GM19023 (cell line): ENCODE measurements around the gene CD86.

Experiments
- ATAC-seq: cut with Tn5 transposase; IDR thresholded peaks from one replicate; pipeline ENCODE4 v1.9.1; 2021; ENCODE audit warnings: mild to moderate bottlenecking, moderate library complexity; ENCODE audit not compliant: unreplicated experiment

Gene CD86

DNA sequence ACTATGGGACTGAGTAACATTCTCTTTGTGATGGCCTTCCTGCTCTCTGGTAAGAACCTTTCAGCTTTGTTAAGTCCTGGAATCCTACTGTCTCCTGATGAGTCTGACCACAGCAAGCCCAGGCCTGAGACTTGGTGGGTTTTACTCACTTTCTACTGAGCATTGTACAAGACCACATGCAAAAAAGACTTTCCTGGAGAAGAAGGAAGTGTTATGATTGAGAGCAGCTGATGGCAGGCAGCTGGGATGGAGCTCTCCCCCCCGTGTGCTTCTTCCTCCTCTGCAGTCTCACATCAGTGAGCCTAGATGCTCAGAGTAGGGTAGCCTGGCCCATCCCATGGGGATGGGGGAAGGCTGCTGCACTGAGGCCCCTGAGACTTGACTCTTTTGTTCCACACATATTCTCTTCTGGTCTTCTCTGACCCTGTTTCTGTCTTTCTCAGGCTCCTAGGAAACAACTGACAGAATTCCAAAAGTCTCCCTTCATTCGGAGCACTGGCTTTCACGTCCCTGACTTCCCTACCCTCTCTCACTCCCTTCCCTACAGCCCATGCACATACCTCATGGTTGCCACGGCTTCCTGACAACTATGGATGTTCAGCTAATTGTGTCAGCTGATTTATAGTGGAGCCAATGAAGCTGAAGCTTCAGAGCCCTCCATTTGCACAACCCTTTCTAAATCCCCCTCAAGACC, 36.6 kb downstream of the CD86 start:
- ATAC-seq, result peak; percentile 43

DNA sequence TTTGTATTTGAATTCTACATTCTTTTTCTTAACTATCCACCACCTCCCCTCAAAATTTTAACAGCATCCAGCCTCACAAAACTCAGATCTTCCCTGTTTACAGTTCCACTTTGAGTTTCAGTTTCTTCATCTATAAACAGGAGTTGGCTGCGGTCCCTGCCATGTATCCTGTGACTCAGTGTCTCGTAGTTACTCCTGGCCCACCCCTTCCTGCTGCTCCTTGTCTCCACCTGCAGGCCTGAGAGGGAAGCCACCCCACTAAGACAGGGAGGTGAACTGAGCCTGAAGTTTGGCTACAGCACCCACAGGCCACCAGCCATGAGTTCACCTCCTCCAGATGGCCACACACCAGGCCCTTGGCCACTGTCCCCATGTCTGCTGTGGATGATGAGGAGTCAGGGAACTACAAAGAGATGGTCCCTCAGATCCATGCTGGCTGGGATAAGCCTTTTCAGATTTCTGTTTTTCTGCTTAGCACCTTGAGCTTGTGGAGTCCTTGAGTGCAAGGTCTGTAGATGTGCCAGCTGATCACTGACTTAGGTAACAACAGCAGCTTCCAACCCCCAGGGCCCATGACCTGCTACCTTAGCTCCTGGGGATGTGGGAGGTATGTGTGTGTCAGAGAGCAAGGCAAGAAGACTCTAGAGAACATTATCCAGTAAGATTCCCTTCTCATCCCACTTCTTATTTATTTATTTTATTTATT, 37.5 kb downstream of the CD86 start:
- no peak for ATAC-seq

DNA sequence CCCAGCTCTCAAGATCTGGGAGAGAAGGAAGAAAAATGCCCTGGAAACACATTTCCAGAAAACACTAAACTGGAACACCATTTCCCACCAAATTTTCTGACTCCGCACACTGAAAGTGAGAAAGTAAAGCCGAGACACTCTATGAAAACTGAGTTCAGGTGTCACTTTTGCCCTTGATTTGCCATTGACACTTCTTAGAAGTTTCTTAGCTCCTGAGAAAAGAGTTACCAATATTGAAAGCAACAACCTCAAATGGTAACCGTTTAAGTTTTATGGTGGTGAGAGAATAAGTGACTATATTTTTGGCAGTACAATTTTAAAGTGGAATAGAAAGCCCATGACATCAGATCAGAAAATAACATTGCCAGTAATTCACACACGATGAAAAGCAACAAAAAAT, 39.0 kb downstream of the CD86 start:
- ATAC-seq, result peak; percentile 40

DNA sequence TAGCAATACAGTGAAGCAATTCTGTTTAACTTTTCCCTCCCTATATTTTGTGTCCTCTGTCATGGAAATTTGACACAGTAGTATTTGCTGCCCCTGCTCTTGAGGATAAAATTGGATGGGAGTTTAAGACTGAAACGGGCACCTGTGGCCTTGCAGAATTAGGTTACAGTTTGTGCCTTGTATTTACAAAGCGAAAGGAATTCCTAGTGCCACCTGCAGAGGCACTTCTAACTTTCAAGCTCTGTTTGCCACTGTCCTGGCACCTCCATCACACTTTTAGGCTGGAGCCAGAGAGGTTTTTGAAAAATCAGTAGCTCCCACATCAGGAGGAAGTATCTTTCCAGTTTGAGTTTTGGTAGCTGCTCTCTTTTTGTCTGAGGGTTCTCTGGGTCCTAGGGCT, 39.5 kb downstream of the CD86 start:
- ATAC-seq, result no peak

DNA sequence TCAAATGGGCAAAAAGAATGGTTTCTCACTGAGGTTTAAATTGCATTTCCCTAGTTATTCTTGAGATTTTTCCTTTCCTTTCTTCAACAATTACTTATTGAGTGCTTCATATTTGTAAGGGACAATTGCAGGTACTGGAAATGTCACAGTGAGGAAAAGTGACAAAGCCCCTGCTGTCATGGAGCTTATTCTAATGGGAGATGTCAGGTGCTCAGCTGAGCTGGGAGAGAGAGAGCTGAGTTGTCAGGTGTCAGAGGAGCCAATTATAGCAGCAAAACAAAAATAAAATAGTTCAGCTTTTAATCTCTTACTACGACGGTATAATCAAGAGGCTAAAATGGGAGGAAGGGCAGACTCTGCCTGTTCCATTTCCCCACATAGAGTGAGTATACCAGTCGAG, 42.0 kb downstream of the CD86 start:
- ATAC-seq, result no peak

DNA sequence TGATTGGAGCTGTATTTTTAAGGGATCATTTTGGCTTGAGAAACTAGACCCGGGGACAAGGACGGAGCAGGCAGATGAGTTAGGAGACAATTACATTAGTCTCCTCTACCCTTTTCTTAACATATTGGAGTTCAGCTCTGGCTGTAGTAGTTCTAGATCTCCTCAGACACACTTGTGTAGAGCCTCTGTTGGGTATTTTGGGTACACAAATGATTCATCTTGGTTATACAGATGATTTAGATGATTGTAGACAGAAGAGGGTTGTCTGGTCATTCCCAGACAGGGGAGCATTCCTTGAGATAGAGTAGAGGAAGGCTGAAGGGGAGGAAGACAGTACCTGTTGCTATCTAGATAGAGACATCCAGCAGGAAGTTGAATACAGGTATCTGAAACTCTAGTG, 43.4 kb downstream of the CD86 start:
- ATAC-seq, result no peak

DNA sequence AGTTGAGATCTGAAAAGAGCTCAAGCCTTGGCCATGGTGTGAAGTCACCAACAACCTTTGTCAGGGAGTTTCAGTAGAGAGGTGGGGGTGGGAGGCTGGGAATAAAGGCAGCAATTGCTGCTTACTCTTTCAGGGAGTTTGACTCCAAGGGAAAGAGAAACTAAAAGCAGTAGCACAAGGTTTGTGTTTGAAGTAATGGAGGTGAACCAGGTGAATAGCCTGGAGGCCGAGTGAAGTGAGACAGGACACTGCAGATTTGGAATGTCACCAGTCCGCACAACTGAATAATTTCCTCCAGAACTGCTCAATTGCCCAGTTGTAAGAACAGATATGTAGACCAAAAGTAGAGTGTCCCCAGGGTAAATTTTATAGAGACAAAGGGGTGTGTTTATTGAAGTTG, 44.1 kb downstream of the CD86 start:
- ATAC-seq, result no peak

DNA sequence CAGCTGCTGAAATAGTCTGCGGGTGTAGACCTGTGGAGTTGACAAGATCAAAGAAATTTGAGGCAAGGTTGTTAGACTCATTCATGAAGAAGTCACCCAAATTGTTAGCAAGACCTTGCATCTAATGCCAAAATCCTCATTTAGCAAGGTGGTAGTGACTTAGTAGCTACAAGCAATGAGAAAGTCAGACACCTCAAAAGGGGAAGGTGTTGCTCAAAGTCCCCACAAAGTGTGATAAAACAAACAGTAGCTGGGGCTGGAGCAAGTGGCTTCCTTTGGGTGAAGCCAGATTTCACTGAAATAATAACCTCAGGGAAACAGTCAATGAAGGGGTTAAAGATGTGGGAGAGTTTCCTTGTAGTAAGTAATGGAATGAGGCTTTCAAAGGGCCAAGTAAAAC, 44.9 kb downstream of the CD86 start:
- no peak for ATAC-seq

DNA sequence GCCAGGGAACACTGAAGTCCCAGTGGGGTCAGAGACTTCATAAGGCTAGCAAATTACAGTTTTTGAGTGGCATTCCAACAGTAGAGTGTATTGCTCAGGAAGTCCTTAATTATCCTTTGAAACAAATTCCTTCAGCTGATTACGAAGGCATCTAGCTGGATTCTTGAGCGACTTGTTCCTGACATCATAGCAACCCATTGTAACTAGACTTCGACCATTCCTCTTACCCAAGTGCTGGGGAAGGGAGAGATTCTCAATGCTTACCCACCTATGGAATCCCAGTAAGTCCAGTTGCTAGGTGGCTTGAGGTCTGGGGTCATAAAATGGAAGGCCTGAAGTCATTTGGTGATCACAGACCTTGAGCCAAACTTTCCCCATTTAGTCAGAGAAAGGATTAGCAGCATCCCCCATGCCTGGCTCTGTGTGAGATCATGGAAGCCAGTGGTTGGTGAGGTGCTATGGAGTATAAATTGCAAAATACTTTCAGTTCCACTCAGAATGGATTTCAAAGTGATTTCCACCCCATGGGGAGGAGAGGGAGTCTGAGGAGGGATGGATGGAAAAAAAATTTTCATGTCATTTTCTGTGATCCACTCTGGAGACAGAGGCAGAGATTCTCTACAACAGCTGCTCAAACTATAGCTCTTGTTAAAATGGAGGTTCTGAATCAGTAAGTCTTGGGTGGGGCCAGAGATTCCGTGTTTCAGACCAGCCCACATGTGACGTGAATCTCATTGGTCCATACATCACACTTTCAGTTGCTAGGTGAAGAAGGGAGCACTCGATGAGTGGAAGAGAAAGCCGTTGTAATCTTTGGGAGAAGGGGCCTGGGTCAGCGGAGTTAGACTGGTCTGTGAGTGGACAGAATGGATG, 45.7 kb downstream of the CD86 start:
- peak; percentile 29 for ATAC-seq

DNA sequence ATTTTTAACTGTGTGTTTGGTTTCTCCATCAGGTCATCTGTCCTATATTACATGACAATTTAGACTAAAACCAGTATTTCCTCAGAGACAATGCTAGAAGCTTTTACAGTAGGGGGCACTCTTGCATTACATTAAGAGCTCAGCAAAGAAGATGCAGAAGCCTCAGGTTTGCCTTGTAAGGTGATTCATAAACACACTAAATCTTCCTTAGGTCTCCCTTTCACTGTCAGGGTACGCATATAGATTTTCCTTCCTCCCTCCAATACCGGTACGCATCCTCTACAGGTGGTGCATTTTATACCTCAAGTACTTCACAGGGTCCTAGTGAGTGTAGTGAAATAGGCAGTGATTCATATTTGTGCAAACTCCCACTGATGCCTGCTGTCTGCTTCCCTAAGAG, 46.5 kb downstream of the CD86 start:
- ATAC-seq, result peak; percentile 38

DNA sequence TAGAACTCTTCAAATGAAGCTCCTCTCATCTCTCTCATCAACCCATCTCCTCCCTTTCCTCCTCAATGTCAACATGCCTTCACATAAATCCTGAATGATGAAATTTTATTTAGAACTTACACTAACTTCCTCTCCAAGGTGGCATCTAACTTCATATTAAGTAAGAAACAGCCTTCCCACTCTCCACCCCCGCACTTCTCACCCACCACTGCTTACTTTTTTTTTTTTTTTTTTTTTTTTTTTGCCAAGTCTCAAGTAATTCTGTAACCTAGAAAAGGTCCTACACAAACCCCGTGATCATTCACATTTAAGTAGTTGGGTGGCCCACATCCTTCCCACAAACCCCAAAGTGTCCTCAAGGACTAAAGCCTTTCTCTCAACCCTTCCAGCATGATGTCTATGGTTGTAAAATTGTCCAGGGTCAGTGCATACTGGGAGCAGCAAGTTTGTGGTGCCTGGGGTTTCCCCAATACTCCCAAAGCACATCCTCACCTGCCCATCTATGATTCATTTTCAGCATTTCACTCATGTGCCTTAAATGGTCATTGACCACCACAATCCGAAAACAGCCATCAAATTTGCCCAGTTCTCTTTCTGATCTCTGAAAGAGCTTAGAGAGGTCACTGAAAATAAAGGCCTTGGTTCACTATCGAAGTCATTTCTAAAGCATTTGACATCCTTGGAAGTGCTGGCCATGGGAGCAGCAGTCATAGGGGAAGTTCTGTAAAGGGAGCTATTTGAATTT, 47.2 kb downstream of the CD86 start:
- ATAC-seq, result peak; percentile 45

DNA sequence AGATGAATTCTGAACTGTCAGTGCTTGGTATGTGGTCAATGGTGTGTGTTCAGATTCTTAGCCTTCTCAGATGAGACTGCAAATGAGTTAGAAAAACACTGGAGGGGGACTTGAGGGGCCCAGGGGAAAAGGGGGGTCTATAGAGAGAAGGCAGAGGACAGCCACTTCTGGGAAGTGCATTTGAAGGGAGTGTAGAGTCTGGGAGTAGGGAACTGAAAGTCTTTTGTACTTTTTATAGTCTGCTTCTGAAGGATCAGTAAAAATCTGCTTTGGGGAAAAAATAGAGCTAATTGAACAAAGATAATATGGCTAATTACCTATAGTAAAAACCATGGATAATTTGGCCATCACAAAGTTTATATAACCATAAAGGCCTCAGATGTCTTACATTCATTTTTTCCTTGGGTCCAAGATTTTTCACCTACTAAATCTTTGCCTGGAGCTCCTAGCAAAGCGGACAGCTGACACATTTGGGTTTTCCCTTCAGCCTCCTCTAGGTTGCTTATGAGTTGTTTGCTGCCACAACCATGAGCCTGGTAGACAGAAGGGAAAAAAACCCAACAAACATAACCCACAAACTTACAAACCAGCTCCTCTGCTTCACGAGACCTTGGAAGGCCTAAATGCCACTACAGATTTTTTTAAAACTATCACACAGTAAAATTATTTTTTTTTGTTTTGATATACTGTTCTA, 48.8 kb downstream of the CD86 start:
- ATAC-seq, result no peak

DNA sequence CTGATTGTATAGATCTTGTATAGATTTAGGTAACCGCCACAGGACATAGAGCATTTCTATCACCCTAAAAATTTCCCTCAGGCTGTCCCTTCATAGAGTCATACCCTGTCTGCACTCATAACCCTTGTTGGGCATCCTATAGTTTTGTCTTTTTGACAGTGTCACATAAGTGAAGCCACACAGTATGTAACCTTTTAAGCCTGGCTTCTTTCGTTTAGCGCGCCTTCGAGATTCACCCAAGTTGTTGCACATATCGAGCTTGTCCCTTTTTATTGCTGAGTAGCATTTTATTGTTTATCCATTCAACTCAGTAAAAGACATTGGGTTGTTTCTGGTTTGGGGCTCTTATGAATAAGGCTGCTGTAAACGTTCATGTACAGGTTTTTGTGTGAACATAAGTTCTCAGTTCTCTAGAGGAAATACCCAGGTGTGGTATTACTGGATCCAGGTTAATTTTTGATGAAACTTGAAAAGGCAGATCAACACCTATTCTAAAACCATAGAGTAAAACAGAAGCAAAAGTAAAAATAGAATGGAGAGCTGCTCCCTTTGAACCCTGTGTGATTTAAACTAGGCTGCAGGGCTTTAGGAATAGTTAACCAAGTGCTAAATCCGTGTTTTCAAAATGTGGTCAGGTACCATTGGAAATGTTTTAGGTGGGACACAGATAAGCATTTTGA, 49.5 kb downstream of the CD86 start:
- no peak for ATAC-seq

DNA sequence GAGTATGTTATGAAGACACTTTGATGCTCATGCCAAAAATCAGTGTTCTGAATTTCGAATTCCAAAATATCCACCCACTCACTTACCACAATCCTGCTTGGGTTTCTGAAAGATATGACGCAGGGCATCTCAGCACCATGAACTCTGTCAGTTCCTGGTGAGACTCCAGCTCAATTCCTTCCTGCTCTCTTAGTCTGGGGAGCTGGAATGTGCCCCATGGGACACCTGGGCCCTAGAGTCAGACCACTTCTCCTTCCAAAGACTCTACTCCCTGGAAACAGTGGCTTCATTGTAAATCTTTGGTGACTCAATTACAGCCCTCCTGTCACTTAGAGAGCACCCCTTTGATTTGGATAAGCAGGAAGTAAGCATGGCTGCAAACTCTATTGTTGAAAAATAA, 50.5 kb downstream of the CD86 start:
- no peak for ATAC-seq

DNA sequence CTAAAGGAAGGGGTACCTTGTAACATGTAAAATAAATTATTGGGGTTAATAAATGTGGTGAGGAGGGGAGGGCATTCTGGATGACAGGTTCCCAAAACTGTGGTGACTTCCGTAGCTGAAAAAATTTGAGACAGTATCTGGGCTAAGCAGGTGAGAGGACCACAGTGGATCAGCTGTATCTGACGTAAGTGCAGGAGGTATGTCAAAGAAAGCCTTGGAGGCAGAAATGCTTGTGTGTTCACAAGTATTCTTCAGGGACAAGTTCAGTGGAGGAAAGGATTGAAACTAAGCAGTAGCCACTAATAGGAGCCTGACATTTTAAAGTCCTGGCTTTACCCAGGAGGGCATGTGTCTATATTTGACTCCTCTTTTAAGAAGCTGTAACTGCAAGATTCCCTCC, 52.0 kb downstream of the CD86 start:
- ATAC-seq, result no peak

DNA sequence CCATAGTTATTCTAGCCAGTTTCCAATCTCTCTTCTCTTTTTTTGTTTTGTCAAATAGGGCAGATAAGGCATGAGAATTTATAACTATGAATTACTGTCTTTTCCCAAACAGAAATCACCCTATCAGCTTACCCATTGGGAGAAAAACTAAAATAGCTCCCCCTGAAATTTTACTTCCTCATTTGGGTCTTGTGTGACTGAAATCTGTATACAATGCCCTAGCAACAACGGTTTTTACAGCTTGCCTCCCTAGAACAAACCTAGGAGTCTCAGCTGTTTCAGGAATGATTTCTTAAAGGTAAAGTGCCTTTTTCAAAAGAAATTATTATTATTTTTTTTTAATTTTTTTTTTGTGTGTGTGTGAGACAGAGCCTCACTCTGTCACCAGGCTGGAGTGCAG, 56.8 kb downstream of the CD86 start:
- ATAC-seq, result no peak

DNA sequence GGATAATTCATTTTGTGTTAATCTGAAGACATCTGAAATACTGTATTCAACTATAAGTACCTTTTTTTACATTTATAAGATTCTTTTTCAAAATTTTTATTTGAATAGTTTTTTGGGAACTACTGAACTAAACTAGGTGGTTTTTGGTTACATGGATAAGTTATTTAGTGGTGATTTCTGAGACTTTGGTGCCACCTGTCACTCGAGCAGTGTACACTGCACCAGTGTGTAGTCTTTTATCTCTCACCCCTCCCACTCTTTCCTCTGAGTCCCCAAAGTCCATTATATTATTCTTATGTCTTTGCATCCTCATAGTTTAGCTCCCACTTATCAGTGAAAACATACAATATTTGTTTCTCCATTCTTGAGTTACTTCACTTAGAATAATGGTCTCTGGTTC, 57.6 kb downstream of the CD86 start:
- no peak for ATAC-seq

DNA sequence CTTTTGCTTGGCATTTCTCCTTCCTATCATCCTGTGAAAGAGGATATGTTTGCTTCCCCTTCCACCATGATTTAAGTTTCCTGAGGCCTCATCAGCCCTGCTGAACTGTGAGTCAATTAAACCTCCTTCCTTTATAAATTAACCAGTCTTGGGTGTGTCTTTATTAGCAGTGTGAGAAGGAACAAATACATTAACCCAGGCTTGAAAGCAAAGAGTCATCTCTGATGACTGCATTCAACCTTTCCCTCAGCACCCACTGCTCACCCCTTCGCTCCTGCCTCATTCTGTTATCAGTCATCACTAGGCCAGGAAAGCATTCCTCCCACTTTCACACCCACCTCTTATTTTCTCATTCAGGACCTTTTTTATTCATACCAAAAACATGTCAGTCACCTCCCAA, 68.7 kb downstream of the CD86 start:
- ATAC-seq, result no peak

DNA sequence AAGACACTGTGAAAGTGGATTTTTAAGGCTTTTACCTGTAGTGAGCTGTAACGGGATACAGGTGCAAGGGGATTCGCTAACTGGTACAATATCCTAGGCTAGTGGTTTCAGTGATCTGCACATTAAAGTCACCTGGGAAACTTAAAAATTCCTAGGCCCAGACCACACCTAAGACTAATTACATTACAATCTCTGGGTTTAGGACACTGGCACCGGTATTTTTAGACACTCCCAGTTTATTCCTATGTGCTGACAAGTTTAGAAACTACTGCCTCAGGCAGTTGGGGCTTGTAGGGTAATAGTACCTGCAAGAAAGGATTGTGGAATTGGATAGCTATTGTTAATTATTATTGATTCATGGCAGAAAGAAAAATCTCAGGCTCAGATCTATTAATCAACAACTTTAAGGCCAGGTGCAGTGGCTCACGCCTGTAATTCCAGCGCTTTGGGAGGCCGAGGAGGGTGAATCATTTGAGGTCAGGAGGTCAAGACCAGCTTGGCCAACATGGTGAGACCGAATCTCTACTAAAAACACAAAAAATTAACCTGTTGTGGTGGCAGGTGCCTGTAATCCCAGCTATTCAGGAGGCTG, 77.9 kb downstream of the CD86 start:
- ATAC-seq, result no peak

DNA sequence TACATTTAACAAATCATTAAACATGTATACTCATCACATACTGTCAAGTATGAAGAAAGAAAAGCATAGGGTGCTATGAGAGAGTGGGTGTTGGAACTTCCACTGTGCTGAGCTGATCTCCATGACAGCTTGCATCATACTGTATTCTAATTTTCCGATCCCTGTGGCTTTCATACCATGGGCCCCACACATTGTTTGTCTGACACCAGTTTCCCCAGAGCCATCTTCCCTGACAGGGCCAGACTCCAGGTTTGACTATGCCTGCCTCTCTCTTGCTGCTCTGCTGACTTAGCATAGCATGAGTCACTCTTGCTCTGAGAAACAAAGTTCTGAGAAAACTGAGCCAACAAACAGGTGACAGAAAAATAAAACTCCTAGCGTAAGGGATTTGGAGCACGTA, 91.3 kb downstream of the CD86 start:
- peak; percentile 97 for ATAC-seq
